Measurements from ENCODE around the gene DDX43.

DNA sequence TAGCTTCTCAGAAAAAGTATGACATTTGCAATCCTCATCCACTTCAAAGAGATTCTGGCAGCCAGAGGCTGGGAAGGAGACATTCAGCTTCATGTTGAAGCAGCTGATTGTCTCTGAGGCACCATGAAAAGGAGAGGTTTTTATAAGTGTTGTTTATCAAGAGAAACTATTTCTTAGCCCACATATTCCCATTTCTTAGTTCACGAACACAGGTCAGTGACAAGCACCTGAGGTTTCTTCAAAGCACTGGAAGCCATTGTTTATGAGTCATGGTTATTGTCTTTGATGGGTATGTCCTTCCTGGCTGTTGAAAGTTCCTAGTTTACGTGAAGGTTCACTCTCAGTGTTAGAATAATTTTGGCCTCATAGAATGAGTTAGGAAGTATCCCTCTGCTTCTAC lies 3.0 kb upstream of the DDX43 start:
- TF ChIP-seq, protein P1, sequence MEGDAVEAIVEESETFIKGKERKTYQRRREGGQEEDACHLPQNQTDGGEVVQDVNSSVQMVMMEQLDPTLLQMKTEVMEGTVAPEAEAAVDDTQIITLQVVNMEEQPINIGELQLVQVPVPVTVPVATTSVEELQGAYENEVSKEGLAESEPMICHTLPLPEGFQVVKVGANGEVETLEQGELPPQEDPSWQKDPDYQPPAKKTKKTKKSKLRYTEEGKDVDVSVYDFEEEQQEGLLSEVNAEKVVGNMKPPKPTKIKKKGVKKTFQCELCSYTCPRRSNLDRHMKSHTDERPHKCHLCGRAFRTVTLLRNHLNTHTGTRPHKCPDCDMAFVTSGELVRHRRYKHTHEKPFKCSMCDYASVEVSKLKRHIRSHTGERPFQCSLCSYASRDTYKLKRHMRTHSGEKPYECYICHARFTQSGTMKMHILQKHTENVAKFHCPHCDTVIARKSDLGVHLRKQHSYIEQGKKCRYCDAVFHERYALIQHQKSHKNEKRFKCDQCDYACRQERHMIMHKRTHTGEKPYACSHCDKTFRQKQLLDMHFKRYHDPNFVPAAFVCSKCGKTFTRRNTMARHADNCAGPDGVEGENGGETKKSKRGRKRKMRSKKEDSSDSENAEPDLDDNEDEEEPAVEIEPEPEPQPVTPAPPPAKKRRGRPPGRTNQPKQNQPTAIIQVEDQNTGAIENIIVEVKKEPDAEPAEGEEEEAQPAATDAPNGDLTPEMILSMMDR (conservative IDR thresholded peaks at IDR 0.05; ENCODE audit: low read depth, low read length): no peak
- TF ChIP-seq MAZ (IDR thresholded peaks at IDR 0.05; ENCODE audit: borderline replicate concordance, low read depth, low read length) (no peak), CEBPB (IDR thresholded peaks at IDR 0.05; ENCODE audit: low read depth, low read length) (no peak), SMC3 (IDR thresholded peaks at IDR 0.05; ENCODE audit: low read depth, low read length) (no peak)

Data from IMR-90 (cell line).